ENCODE measurements around the gene GPI. TPM values are rescaled to one million over a fixed set of nuclear protein-coding genes. Genes with fewer than 3 reads are reported as not detected.

The GPI gene
- total and polyA plus RNA-seq, 9 of the 15 experiments (the other 6 are each of a cell fraction or from before 2014, with no cell fraction given) = 88.3 to 358 (median 122) TPM

GRCh38 chr19:34365463-34366401, 736 bp downstream of the GPI start (continued):
- TF ChIP-seq, protein P1, sequence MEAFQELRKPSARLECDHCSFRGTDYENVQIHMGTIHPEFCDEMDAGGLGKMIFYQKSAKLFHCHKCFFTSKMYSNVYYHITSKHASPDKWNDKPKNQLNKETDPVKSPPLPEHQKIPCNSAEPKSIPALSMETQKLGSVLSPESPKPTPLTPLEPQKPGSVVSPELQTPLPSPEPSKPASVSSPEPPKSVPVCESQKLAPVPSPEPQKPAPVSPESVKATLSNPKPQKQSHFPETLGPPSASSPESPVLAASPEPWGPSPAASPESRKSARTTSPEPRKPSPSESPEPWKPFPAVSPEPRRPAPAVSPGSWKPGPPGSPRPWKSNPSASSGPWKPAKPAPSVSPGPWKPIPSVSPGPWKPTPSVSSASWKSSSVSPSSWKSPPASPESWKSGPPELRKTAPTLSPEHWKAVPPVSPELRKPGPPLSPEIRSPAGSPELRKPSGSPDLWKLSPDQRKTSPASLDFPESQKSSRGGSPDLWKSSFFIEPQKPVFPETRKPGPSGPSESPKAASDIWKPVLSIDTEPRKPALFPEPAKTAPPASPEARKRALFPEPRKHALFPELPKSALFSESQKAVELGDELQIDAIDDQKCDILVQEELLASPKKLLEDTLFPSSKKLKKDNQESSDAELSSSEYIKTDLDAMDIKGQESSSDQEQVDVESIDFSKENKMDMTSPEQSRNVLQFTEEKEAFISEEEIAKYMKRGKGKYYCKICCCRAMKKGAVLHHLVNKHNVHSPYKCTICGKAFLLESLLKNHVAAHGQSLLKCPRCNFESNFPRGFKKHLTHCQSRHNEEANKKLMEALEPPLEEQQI (IDR thresholded peaks at IDR 0.05) = no peak
- TF ChIP-seq ZBTB12 (CRISPR knock-in tag; IDR thresholded peaks at IDR 0.05) (no peak), MNT (conservative IDR thresholded peaks at IDR 0.05) (peak in 1 of 2 experiments; percentile 38; a peak in 2 of 4 replicates), GATA2 (CRISPR knock-in tag; IDR thresholded peaks at IDR 0.05) (no peak), FUS (optimal IDR thresholded peaks at IDR 0.05; ENCODE audit: low read depth, low read length) (no peak), NFE2L1 (tag; IDR thresholded peaks at IDR 0.05; ENCODE audit: borderline replicate concordance, low read depth) (no peak), CBX3 (IDR thresholded peaks at IDR 0.05; ENCODE audit: borderline replicate concordance in 1 of 2, low read length in 2 of 2) (no peak), FOXK1 (CRISPR knock-in tag; IDR thresholded peaks at IDR 0.05; ENCODE audit: borderline replicate concordance) (no peak), PCBP1 (IDR thresholded peaks at IDR 0.05; ENCODE audit: low read depth, low read length, poor library complexity, severe bottlenecking) (no peak), ELF4 (CRISPR knock-in tag; IDR thresholded peaks at IDR 0.05) (no peak), SNIP1 (IDR thresholded peaks at IDR 0.05; ENCODE audit: low read depth) (no peak), ZFP30 (CRISPR knock-in tag; IDR thresholded peaks at IDR 0.05; ENCODE audit: borderline replicate concordance) (no peak), NR4A1 (CRISPR knock-in tag; IDR thresholded peaks at IDR 0.05) (no peak), NR4A1 (tag; IDR thresholded peaks at IDR 0.05) (no peak), ZFX (CRISPR knock-in tag; IDR thresholded peaks at IDR 0.05) (no peak; the same call in 1 of the 2 replicates), KAT7 (CRISPR knock-in tag; IDR thresholded peaks at IDR 0.05; ENCODE audit: borderline replicate concordance) (no peak), SMAD4 (CRISPR knock-in tag; conservative IDR thresholded peaks at IDR 0.05) (0 out of 2 replicates have a peak, but pooled peaks have one; percentile 39)

Data from K562 (cell line).